ENCODE data around the gene NRXN3. TPM values are rescaled to one million over a fixed set of nuclear protein-coding genes. Genes with fewer than 3 reads are reported as not detected.

NRXN3 gene
- polyA plus RNA-seq, 1 of the 3 experiments (the other 2 are of a cell fraction) = 1.6 TPM

- no peak for TF ChIP-seq REST (IDR thresholded peaks at IDR 0.05; ENCODE audit: low read depth, low read length)
These were observed 273.7 kb downstream of the NRXN3 start (continued) for GRCh38 chr14:78443834-78444233.

- CTCF ChIA-PET = interaction anchor here (0.7 to 3.2 kb wide), 3 partner anchors 12 to 151 kb away, joined by 3 to 28 read pairs (median 3); no protein-coding TSS in a partner anchor
- WGBS (ENCODE audit: low lambda C conversion rate) = 10% methylated on average over 3 of the region's 3 CpGs
- Histone ChIP-seq H3K9me2 (no peaks in the 10 kb centered on the region), H3K27me3 (ENCODE audit: insufficient read depth) (no peaks in the 10 kb centered on the region), H3K9ac (no peak overlapping the region), H3K79me2 (ENCODE audit: insufficient read depth) (no peaks in the 10 kb centered on the region), H3K36me3 (replicated peaks in 1 of 2; ENCODE audit: control insufficient read depth in 1 of 2, insufficient read depth in 2 of 2, low read length in 1 of 2) (no peaks in the 10 kb centered on the region), H3F3A (replicated peaks; ENCODE audit: insufficient read depth) (no peaks in the 10 kb centered on the region), H2AFZ (ENCODE audit: low read depth) (no peak overlapping the region), H3K4me2 (no peak overlapping the region), H4K20me1 (ENCODE audit: insufficient read depth) (no peaks in the 10 kb centered on the region), H3K4me3 (ENCODE audit: low read depth in 2 of 2, low read length in 1 of 2) (no peak overlapping the region), H3K4me1 (ENCODE audit: control insufficient read depth in 1 of 2, insufficient read depth in 2 of 2, low read depth in 1 of 2, low read length in 1 of 2) (no peaks in the 10 kb centered on the region; a peak in 1 of 4 replicates), H3K27ac (ENCODE audit: low read depth in 2 of 2, low read length in 1 of 2) (no peak overlapping the region), H3K9me3 (no peaks in the 10 kb centered on the region)
- peak; percentile 27 for DNase-seq
- POLR2A ChIA-PET = no interaction called here
- TF ChIP-seq EP300 (IDR thresholded peaks at IDR 0.05; ENCODE audit: borderline replicate concordance in 1 of 2, low read depth in 1 of 2, low read length in 1 of 2) (no peak), GATA2 (CRISPR knock-in tag; IDR thresholded peaks at IDR 0.05) (peak; percentile 74), ZBTB33 (IDR thresholded peaks at IDR 0.05; ENCODE audit: borderline replicate concordance, low read depth) (no peak)
These were observed 275.1 kb downstream of the NRXN3 start for GRCh38 chr14:78445275-78445674.

- WGBS (ENCODE audit: low lambda C conversion rate) = 19% methylated on average over 3 of the region's 3 CpGs
- no peak overlapping the region for H3K9ac ChIP-seq
These were observed 276.6 kb downstream of the NRXN3 start for GRCh38 chr14:78446807-78447206.

More at GRCh38 chr14:78446807-78447206, 276.6 kb downstream of the NRXN3 start:
- Histone ChIP-seq H3K27ac (ENCODE audit: low read depth in 2 of 2, low read length in 1 of 2) (no peak overlapping the region), H3K27me3 (ENCODE audit: insufficient read depth) (no peaks in the 10 kb centered on the region), H3K36me3 (replicated peaks in 1 of 2; ENCODE audit: control insufficient read depth in 1 of 2, insufficient read depth in 2 of 2, low read length in 1 of 2) (no peaks in the 10 kb centered on the region), H3F3A (replicated peaks; ENCODE audit: insufficient read depth) (no peaks in the 10 kb centered on the region), H3K4me3 (ENCODE audit: low read depth in 2 of 2, low read length in 1 of 2) (no peak overlapping the region), H3K4me2 (no peak overlapping the region), H4K20me1 (ENCODE audit: insufficient read depth) (no peaks in the 10 kb centered on the region), H3K9me3 (no peaks in the 10 kb centered on the region), H3K9me2 (no peaks in the 10 kb centered on the region), H3K4me1 (ENCODE audit: control insufficient read depth in 1 of 2, insufficient read depth in 2 of 2, low read depth in 1 of 2, low read length in 1 of 2) (no peaks in the 10 kb centered on the region; a peak in 1 of 4 replicates), H3K79me2 (ENCODE audit: insufficient read depth) (no peaks in the 10 kb centered on the region), H2AFZ (ENCODE audit: low read depth) (no peak overlapping the region)
- TF ChIP-seq JUND (IDR thresholded peaks at IDR 0.05) (no peak), REST (IDR thresholded peaks at IDR 0.05; ENCODE audit: low read depth, low read length) (peak; percentile 51; the same call in 1 of the 2 replicates)
- DNase-seq = no peak
- ChIA-PET CTCF (interaction anchor here (1.0 to 3.2 kb wide), 3 partner anchors 120 to 139 kb away, joined by 3 to 28 read pairs (median 4); no protein-coding TSS in a partner anchor), POLR2A (no interaction called here)

Data from SK-N-SH (cell line).